GM12892 (cell line): ENCODE data around the gene RNF40. TPM values are rescaled to one million over a fixed set of nuclear protein-coding genes. Genes with fewer than 3 reads are reported as not detected.

Source experiments
- DNase-seq: peaks from one replicate; pipeline ENCODE4 v3.0.0; 2011; ENCODE audit not compliant: insufficient read length
- FAIRE-seq: peaks from 2 replicates; lab custom pipeline; 2011; peaks lifted over from hg19 to GRCh38; lab: Jason Lieb, UNC
- POLR2A ChIP-seq: IDR thresholded peaks from 2 replicates; pipeline ENCODE4 v1.6.1; 2011; ENCODE audit warnings: low read depth, low read length, control low read depth
- POLR2AphosphoS5 ChIP-seq: IDR thresholded peaks from 2 replicates; pipeline ENCODE4 v1.6.1; 2011; ENCODE audit warnings: low read depth, low read length, control low read depth
- TAF1 ChIP-seq: IDR thresholded peaks from 2 replicates; pipeline ENCODE4 v1.6.1; 2011; ENCODE audit warnings: low read depth, mild to moderate bottlenecking, control low read depth, low read length, borderline replicate concordance
- polyA plus RNA-seq: library from polyadenylated mRNA; unstranded; fragments of >200 nt; gene quantifications from one replicate; pipeline ENCODE4 v1.2.1, GENCODE V29; 2012; ENCODE audit warnings: missing spikeins, inconsistent platforms; ENCODE audit not compliant: missing spikeins

The RNF40 gene
- polyA plus RNA-seq, result 32.1 TPM

DNA sequence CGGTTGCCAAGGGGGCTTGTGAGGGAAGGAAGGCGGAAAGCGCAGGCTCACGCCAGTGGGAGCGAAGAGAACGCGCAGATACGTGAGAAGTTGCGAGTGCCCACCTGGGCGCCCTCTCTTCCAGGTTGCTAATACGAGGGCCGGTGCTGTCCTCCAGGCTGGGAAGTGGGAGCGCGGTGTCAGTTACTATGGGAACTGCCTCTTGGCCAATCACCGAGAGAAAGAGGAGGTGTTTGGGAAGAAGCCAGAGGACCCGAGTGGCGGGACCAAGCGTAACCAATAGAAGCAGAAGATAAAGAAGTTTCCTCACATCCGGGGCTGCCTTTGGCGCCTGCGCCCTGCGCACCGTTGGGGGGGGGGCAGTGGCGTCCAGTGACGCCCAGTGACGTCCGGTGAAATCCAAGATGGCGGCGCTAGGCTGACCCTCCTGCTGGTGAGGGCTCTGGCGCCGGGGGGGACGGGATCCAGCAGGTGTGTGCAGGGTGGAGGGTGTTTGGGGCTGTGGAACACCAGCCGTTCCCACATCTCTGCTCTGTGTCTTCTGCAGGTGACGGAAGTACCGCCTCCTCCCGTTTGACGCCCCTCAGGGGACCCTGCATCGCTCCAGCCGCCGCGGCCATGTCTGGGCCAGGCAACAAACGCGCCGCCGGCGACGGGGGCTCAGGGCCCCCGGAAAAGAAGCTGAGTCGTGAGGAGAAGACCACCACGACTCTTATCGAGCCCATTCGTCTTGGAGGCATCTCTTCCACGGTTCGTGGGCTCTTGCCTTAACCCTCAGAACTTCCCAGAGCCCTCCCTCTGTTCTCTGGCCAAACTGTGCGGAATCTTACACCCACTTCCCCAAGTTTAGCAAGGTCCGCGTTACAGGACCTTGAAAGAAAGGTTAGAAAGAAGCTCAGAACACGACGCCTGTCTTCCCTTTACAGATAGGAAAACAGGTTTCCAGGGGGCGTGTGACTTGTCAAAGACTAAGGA, at the start of gene RNF40, which contains the start of gene CFAP119:
RNF40 (plus strand) TSS at position 395 of the 975 bp plus-strand sequence; CDS start at position 619, 224 bp downstream.
CFAP119 (minus strand) TSS at position 135 of the 975 bp plus-strand sequence. CDS start 314 bp downstream, outside the sequence.
- DNase-seq (peak; percentile 99), FAIRE-seq (peak; percentile 96)
- TF ChIP-seq POLR2A (peak; percentile 88), TAF1 (peak; percentile 77), POLR2AphosphoS5 (peak; percentile 77)

- FAIRE-seq, result no peak
- peak; percentile 31 for DNase-seq
- TF ChIP-seq POLR2AphosphoS5 (no peak), TAF1 (no peak)
Observed at GRCh38 chr16:30715750-30716445, 46.2 kb upstream of the RNF40 start.

DNA sequence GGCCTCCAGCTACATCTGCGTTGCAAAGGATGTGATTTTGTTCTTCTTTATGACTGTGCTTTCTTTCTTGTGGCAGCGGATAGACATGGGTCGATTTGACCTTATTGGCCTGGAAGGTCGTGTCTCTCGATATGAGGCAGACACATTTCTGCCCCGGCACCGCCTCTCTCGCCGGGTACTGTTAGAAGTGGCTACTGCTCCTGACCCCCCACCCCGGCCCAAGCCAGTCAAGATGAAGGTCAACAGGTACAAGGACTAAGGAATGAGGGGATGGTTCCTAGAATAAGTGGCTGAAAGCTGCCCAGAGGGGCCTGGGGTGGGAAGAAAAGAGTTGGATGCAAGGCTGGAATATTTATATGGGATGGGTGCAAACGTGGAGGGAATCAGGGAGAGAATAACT, 42.0 kb upstream of the RNF40 start:
- no peak for TF ChIP-seq TAF1
- TF ChIP-seq POLR2AphosphoS5, result no peak
- no peak for TF ChIP-seq POLR2A
- DNase-seq (no peak), FAIRE-seq (no peak)

- DNase-seq (no peak), FAIRE-seq (no peak)
- TF ChIP-seq POLR2A, result no peak
- no peak for TF ChIP-seq POLR2AphosphoS5
- TF ChIP-seq TAF1, result no peak
Observed at GRCh38 chr16:30720694-30721093, 41.4 kb upstream of the RNF40 start.

GRCh38 chr16:30721167-30721566, 41.0 kb upstream of the RNF40 start:
- DNase-seq, result no peak
- TF ChIP-seq TAF1 (no peak), POLR2AphosphoS5 (no peak), POLR2A (no peak)
- FAIRE-seq, result no peak

GRCh38 chr16:30721606-30722005, 40.5 kb upstream of the RNF40 start:
- TF ChIP-seq TAF1, result no peak
- TF ChIP-seq POLR2A, result no peak
- DNase-seq, result no peak
- FAIRE-seq, result no peak

DNA sequence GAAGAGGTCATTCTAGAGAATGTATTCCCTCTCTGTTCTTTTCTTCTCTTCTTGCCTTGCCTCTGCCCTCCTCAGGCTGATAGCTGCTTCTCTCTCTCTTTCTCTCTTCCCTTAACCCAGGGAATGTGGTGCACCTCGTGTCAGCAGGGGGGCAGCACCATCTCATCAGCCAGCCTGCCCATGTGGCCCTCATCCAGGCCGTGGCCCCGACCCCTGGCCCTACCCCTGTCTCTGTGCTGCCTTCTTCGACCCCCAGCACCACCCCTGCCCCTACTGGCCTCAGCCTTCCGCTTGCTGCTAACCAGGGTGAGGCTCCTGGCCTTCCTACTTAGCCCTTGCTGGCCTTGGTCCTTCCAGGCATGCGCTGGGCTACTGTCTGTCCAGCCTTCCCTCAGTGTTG, 39.7 kb upstream of the RNF40 start:
- TF ChIP-seq TAF1, result no peak
- no peak for TF ChIP-seq POLR2A
- TF ChIP-seq POLR2AphosphoS5, result no peak
- DNase-seq, result no peak
- FAIRE-seq, result no peak

- no peak for FAIRE-seq
- no peak for TF ChIP-seq POLR2AphosphoS5
- TF ChIP-seq TAF1, result no peak
- no peak for TF ChIP-seq POLR2A
Observed at GRCh38 chr16:30722916-30723315, 39.2 kb upstream of the RNF40 start.

DNA sequence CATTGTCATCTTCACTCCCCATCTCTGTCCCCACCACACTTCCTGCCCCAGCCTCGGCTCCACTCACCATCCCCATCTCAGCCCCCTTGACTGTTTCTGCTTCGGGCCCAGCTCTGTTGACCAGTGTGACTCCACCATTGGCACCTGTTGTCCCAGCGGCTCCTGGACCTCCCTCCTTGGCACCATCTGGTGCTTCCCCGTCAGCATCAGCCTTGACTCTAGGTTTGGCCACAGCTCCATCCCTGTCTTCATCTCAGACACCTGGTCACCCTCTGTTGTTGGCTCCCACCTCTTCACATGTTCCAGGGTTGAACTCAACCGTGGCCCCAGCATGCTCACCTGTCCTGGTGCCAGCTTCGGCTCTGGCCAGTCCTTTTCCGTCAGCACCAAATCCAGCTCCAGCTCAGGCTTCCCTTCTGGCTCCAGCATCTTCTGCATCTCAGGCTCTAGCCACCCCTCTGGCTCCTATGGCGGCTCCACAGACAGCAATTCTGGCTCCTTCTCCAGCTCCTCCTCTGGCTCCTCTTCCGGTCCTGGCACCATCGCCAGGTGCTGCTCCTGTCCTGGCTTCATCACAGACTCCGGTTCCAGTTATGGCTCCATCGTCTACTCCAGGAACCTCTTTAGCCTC, 38.3 kb upstream of the RNF40 start:
- FAIRE-seq, result no peak
- TF ChIP-seq POLR2AphosphoS5 (no peak), TAF1 (no peak), POLR2A (no peak)
- DNase-seq, result no peak

More at GRCh38 chr16:30722916-30723315, 39.2 kb upstream of the RNF40 start:
- DNase-seq, result no peak

- FAIRE-seq, result no peak
- no peak for DNase-seq
- TF ChIP-seq TAF1 (no peak), POLR2AphosphoS5 (no peak), POLR2A (no peak; the same call in 1 of the 2 replicates)
Observed at GRCh38 chr16:30724641-30725417, 37.3 kb upstream of the RNF40 start.

DNA sequence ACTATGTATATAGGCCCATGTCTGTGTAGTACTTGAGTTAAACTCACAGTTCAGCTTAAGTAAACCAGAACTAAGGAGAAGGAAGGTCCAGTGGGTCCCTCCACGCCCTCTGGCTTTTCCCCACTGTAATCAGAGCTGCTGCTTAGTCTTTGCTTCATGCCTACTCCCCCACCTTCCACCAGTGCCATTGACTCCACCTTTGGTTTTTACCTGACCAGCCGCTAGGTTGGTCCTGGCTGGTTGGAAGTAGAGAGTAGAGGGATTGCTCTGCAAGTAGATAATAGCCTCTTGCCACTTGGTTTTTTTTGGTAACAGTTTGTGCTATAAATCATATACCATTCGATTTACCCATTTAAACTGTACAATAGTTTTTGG, 36.7 kb upstream of the RNF40 start:
- TF ChIP-seq POLR2A (no peak), TAF1 (no peak), POLR2AphosphoS5 (no peak)
- DNase-seq (no peak), FAIRE-seq (no peak)
